HUES6 (cell line): ENCODE results near the gene SLC16A6.
"Not testable (repeated sequence)": the region's sequence is repeated elsewhere in the genome, so short reads cannot be mapped to it uniquely, and the experiment has no call there.

Source experiments
- H3K27ac ChIP-seq: 2 replicates; pipeline ENCODE4 v1.7.0; 2013; ENCODE audit warnings: low read depth, mild to moderate bottlenecking, low read length, inconsistent platforms
- H3K27me3 ChIP-seq: 2 replicates; pipeline ENCODE4 v1.6.1; 2013; ENCODE audit warnings: low read length; ENCODE audit not compliant: control insufficient read depth, insufficient read depth
- H3K36me3 ChIP-seq: 2 replicates; pipeline ENCODE4 v1.6.1; 2013; ENCODE audit warnings: low read length; ENCODE audit not compliant: control insufficient read depth, insufficient read depth
- H3K4me1 ChIP-seq: 2 replicates; pipeline ENCODE4 v1.6.1; 2013; ENCODE audit warnings: low read length; ENCODE audit not compliant: control insufficient read depth, insufficient read depth
- H3K4me3 ChIP-seq: 2 replicates; pipeline ENCODE4 v1.5.1; 2013; ENCODE audit warnings: low read depth, low read length
- H3K9ac ChIP-seq: one replicate; pipeline ENCODE4 v1.6.1; 2013; ENCODE audit warnings: mild to moderate bottlenecking, low read length
- H3K9me3 ChIP-seq: 2 replicates; pipeline ENCODE4 v1.6.1; 2013; ENCODE audit warnings: low read depth, low read length; ENCODE audit not compliant: control insufficient read depth, insufficient read depth

Gene SLC16A6

DNA sequence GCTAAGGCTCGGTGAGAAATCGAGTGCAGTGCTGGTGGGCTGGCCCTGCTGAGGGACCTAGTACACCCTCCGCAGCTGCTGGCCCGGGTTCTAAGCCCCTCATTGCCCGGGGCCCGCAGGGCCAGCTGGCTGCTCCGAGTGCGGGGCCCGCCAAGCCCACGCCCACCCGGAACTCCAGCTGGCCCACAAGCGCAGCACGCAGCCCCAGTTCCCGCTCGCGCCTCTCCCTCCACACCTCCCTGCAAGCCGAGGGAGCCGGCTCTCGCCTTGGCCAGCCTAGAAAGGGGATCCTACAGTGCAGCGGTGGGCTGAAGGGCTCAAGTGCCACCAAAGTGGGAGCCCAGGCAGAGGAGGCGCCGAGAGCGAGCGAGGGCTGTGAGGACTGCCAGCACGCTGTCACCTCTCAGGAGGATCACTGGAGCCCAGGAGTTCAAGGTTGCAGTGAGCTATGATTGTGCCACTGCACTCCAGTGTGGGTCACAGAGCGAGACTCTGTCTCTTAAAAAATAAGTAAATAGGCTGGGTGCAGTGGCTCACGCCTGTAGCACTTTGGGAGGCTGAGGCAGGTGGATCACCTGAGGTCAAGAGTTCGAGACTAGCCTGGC lies 18.2 kb upstream of the SLC16A6 start:
- not testable (repeated sequence) for H3K27ac ChIP-seq, H3K27me3 ChIP-seq, H3K4me3 ChIP-seq, H3K9ac ChIP-seq, H3K9me3 ChIP-seq, H3K36me3 ChIP-seq, H3K4me1 ChIP-seq

DNA sequence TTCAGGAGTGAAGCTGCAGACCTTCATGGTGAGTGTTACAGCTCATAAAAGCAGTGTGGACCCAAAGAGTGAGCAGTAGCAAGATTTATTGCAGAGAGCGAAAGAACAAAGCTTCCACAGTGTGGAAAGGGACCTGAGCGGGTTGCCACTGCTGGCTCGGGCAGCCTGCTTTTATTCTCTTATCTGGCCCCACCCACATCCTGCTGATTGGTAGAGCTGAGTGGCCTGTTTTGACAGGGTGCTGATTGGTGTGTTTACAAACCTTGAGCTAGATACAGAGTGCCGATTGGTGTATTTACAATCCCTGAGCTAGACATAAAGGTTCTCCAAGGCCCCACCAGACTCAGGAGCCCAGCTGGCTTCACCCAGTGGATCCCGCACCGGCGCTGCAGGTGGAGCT lies 17.6 kb upstream of the SLC16A6 start:
- not testable (repeated sequence) for H3K9me3 ChIP-seq, H3K27me3 ChIP-seq, H3K9ac ChIP-seq, H3K4me1 ChIP-seq, H3K27ac ChIP-seq, H3K4me3 ChIP-seq, H3K36me3 ChIP-seq

DNA sequence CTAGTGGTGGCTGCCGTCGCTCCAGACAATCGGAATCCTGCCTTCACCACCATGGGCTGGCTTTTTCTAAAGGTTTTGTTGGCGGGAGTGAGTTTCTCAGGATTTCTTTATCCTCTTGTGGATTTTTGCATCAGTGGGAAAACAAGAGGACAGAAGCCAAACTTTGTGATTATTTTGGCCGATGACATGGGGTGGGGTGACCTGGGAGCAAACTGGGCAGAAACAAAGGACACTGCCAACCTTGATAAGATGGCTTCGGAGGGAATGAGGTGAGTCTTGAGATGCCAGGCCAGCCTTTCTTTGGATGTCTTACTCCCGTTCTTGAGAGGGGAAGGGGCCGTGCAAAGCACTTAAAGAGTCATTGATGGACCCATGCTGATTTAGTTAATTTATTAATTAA lies 16.5 kb upstream of the SLC16A6 start:
- no peak overlapping the region for H3K4me3 ChIP-seq
- H3K4me1 ChIP-seq, result 0 out of 2 replicates have a peak, but pooled peaks cover 3% of the 10 kb centered on the region
- no peaks in the 10 kb centered on the region for H3K9me3 ChIP-seq
- H3K27me3 ChIP-seq, result no peaks in the 10 kb centered on the region
- H3K9ac ChIP-seq, result no peak overlapping the region
- no peak overlapping the region for H3K27ac ChIP-seq
- 0 out of 2 replicates have a peak, but pooled peaks cover 3% of the 10 kb centered on the region for H3K36me3 ChIP-seq

DNA sequence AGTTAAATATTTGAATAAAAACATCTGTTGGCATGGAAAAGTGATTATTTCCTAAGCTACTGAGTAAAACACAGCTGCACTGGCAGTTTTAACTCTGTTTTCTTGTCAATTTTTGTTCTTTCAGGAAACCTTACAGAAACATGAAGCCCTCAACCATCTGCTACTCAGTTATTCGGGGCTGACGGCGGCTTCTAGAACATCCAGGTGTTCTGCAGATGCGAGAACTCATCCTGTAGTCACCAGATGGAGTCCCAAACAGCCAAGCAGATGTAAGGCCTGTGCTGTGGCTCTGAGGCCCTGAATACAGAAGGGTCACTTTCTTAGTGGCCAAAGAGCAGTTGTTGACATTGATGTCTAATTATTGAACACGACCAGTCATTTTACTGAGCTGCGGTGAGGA lies 15.9 kb upstream of the SLC16A6 start:
- 0 out of 2 replicates have a peak, but pooled peaks cover 3% of the 10 kb centered on the region for H3K36me3 ChIP-seq
- peaks cover 9% of the 10 kb centered on the region for H3K4me1 ChIP-seq
- H3K27ac ChIP-seq, result no peak overlapping the region
- H3K9ac ChIP-seq, result no peak overlapping the region
- H3K4me3 ChIP-seq, result no peak overlapping the region
- no peaks in the 10 kb centered on the region for H3K27me3 ChIP-seq
- no peaks in the 10 kb centered on the region for H3K9me3 ChIP-seq

DNA sequence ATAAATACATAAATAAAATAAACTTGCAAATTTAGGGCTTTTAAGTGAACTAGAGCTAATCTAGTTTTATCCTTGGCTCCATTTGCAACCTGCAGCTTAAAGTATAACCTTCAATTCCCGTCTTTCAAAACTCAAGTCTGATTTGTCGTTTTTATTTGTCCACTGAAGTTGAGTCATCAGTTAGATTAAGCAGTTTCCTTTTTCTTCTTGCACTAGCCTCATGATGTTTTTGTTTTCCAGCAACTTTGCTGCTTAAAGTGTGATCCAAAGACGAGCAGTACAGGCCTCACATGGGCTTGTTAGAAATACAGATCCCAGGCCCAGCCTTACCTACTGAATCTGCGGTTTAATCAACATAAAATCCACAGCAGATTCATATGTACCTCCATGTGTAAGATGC lies 14.2 kb upstream of the SLC16A6 start:
- Histone ChIP-seq H3K4me3 (no peak overlapping the region), H3K27me3 (no peaks in the 10 kb centered on the region), H3K36me3 (0 out of 2 replicates have a peak, but pooled peaks cover 3% of the 10 kb centered on the region), H3K27ac (no peak overlapping the region), H3K4me1 (peaks cover 17% of the 10 kb centered on the region), H3K9ac (no peak overlapping the region), H3K9me3 (no peaks in the 10 kb centered on the region)

DNA sequence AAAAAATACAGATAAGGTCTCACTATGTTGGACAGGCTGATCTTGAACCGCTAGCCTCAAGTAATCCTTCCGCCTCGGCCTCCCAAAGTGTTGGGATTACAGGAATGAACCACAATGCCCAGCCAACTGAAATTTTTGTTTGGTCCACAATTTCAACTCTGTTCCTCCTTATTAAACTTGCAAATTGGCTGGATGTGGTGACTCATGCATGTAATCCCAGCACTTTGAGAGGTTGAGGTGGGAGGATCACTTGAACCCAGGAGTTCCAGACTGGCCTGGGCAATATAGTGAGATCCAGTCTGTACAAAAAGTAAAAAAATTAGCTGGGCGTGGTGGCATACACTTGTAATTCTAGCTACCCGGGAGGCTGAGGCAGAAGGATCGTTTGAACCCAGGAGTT lies 13.8 kb upstream of the SLC16A6 start:
- Histone ChIP-seq H3K36me3 (0 out of 2 replicates have a peak, but pooled peaks cover 3% of the 10 kb centered on the region), H3K9me3 (no peaks in the 10 kb centered on the region), H3K4me1 (peaks cover 17% of the 10 kb centered on the region), H3K9ac (no peak overlapping the region), H3K27me3 (no peaks in the 10 kb centered on the region), H3K27ac (no peak overlapping the region), H3K4me3 (no peak overlapping the region)

DNA sequence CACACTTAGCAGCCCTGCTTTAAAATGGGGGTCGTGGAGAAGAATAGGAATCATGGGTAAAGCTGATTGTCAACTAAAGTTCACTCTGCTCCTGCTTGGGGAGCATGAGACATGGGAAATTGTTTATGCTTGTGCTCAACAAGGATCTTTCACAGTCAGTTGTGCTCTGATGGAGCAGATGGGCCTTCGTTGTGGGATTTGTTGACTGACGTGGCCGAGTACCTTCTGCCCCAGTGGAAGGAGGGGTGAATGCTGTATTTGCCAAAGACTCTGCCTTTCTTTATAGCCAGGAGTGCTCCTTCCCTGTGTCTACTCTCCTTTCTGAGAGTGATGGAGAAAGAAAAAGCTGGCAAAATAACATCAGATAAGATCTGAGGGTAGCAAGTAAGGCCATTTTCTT lies 11.7 kb upstream of the SLC16A6 start:
- Histone ChIP-seq H3K36me3 (no peaks in the 10 kb centered on the region), H3K27me3 (no peaks in the 10 kb centered on the region), H3K27ac (no peak overlapping the region), H3K4me3 (no peak overlapping the region), H3K9me3 (no peaks in the 10 kb centered on the region), H3K4me1 (peaks cover 17% of the 10 kb centered on the region), H3K9ac (no peak overlapping the region)

DNA sequence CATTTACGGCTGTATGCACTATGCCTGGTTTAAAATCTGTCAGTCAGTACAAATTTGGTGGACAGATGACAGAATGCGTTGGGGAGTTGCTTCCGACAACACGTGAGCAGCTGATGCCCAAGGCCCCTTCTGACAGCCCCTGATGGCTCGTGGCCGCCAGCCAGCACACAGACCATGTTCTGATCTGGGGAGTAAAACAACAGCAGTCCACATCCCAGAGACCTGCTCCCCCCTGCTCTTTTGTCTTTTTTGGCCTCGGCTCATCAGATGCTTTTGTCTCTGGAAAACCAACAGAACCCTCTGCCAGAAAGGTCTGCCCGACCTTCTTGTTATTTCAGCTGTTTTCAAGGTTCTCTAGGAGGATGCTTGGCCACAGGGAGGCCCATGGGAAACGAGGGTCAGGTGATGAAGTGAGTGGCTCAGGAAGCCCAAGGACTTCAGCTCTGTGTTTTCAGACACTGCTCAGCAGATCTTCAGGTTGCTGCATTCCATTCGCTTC lies 11.2 kb upstream of the SLC16A6 start:
- H3K4me1 ChIP-seq, result peaks cover 18% of the 10 kb centered on the region
- H3K9me3 ChIP-seq, result no peaks in the 10 kb centered on the region

DNA sequence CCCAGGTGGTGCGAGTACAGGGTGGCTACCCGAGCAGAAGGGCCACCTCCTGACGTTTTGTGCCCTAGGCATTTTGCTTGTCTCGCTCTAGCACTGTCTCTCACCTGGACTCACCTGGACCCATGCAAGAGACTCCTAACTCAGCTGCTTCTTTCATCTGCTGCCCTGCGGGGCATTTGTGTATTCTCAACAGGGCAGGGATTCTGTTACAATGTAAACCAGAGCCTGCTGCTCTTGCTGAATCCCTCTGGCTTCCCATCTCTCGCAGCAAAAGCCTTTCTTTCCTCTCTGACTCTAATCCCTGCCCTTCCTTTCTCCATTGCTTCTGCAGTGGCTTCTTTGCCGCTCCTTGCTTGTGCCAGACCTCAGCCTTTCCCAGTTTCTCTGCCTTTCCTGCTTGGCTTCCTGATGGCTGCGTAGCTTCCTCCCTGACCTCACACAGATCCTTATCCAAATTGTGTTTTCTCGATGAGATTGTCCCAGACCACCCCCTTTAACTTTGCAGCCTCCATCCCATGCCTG lies 10.6 kb upstream of the SLC16A6 start:
- no peaks in the 10 kb centered on the region for H3K27me3 ChIP-seq
- peaks cover 25% of the 10 kb centered on the region for H3K4me1 ChIP-seq
- H3K9me3 ChIP-seq, result no peaks in the 10 kb centered on the region
- H3K9ac ChIP-seq, result no peak overlapping the region
- H3K36me3 ChIP-seq, result no peaks in the 10 kb centered on the region
- H3K27ac ChIP-seq, result no peak overlapping the region
- no peak overlapping the region for H3K4me3 ChIP-seq

More for the DNA sequence above, 11.2 kb upstream of the SLC16A6 start:
- Histone ChIP-seq H3K36me3 (no peaks in the 10 kb centered on the region), H3K4me3 (no peak overlapping the region), H3K9ac (no peak overlapping the region), H3K27ac (no peak overlapping the region), H3K27me3 (no peaks in the 10 kb centered on the region)

DNA sequence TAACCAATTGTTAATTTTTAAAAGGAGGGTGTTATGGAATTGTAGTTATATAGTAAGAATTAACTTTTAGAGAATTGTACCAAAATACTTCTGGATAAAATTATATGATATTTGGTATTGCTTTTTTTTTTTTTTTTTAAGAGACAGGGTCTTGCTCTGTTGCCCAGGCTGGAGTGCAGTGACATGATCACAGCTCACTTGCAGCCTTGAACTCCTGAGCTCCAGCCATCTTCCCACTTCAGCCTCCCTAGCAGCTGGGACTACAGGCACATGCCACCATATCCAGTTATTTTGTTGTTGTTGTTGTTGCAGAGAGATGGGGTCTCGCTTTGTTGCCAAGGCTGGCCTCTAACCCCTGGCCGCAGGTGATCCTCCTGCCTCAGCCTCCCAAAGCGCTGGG lies 8.9 kb upstream of the SLC16A6 start:
- Histone ChIP-seq H3K4me3 (no peak overlapping the region), H3K4me1 (peaks cover 31% of the 10 kb centered on the region), H3K9ac (no peak overlapping the region), H3K27ac (no peak overlapping the region), H3K27me3 (peaks cover 4% of the 10 kb centered on the region; the same call in 1 of the 2 replicates), H3K9me3 (no peaks in the 10 kb centered on the region), H3K36me3 (no peaks in the 10 kb centered on the region)

DNA sequence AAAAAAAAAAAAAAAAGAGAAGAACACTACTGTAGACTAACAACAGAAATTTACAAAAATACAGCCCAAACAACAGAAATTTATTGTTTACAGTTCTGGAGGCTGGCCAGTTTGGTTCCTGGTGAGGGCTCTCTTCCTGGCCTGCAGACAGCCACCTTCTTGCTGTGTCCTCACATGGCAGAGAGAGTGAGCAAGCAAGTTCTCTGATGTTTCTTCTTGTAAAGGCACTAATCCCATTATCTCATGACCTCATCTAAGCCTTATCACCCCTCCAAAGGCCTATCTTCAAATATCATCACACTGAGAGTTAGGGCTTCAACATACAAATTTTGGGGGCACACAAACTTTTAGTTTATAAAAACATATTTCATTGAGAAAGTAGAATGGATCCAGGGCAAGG lies 7.7 kb upstream of the SLC16A6 start:
- no peak overlapping the region for H3K9ac ChIP-seq
- H3K27ac ChIP-seq, result no peak overlapping the region
- H3K9me3 ChIP-seq, result no peaks in the 10 kb centered on the region
- no peak overlapping the region for H3K4me3 ChIP-seq
- peaks cover 11% of the 10 kb centered on the region; the same call in 1 of the 2 replicates for H3K27me3 ChIP-seq
- no peaks in the 10 kb centered on the region for H3K36me3 ChIP-seq
- peaks cover 43% of the 10 kb centered on the region for H3K4me1 ChIP-seq
